NB4 (cell line): Measurements from ENCODE around the gene PRDM15.

Experiments used
- DNase-seq: peaks from one replicate; pipeline ENCODE4 v3.0.0; 2010; ENCODE audit warnings: low read depth
- H3K4me3 ChIP-seq: one replicate; pipeline ENCODE4 v1.5.1; 2011; ENCODE audit warnings: mild to moderate bottlenecking, low read depth, low read length, moderate library complexity
- CTCF ChIP-seq: IDR thresholded peaks from one replicate; pipeline ENCODE4 v1.5.1; 2012; ENCODE audit warnings: low read depth, low read length
- MAX ChIP-seq: IDR thresholded peaks from 2 replicates; pipeline ENCODE4 v1.6.1; 2011; ENCODE audit warnings: low read depth, low read length
- MYC ChIP-seq: IDR thresholded peaks from 2 replicates; pipeline ENCODE4 v1.6.1; 2011; ENCODE audit warnings: low read depth, low read length
- POLR2A ChIP-seq: IDR thresholded peaks from 2 replicates; pipeline ENCODE4 v1.6.1; 2011; ENCODE audit warnings: mild to moderate bottlenecking; ENCODE audit not compliant: insufficient read length; ENCODE audit errors: extremely low read depth

Gene PRDM15

GRCh38 chr21:41823906-41824305 lies 55.2 kb downstream of the PRDM15 start:
- TF ChIP-seq CTCF, result no peak
- no peak for TF ChIP-seq MYC
- no peak for TF ChIP-seq MAX
- no peak for TF ChIP-seq POLR2A
- no peak overlapping the region for H3K4me3 ChIP-seq
- no peak for DNase-seq

GRCh38 chr21:41823166-41823565 lies 56.0 kb downstream of the PRDM15 start:
- TF ChIP-seq MAX (no peak), CTCF (no peak), MYC (no peak), POLR2A (no peak)
- no peak overlapping the region for H3K4me3 ChIP-seq
- no peak for DNase-seq

GRCh38 chr21:41821756-41822431 lies 57.2 kb downstream of the PRDM15 start:
- H3K4me3 ChIP-seq, result no peak overlapping the region
- no peak for TF ChIP-seq MYC
- no peak for TF ChIP-seq MAX
- TF ChIP-seq POLR2A, result no peak
- TF ChIP-seq CTCF, result no peak
- no peak for DNase-seq

DNA sequence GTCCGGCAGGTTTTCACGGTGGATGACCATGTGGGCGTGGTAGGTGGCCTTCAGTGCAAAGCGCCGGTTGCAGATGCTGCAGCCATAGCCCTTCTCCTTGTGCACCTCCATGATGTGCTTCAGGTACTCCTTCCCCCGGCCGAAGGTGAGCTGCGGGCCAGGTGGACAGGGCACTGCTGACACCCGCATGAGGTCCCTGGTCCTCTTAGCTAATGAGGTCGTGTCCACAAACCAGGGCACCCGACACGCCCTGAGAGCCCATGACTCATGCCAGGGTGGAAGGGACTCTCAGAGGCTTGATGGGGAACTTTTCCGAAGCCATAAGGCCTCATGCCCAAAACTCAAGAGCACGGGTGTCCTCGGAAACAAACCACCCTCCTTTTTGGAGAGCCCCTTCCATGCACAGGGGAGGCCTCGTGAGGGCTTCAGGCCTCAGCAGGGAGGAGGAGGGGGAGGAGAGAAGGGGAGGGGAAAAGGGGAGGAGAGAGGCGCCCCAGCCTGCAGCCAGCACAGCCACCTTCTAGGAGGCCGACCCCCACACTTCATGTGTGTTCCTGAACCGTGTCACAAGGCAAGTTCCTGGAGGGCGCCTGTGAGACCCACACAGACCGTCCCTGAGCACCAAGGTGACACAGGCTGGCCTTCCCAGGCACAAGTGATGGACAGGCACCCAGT lies 57.9 kb downstream of the PRDM15 start:
- no peak for TF ChIP-seq MYC
- TF ChIP-seq POLR2A, result no peak
- no peak for TF ChIP-seq MAX
- no peak for TF ChIP-seq CTCF
- H3K4me3 ChIP-seq, result no peak overlapping the region
- no peak for DNase-seq

DNA sequence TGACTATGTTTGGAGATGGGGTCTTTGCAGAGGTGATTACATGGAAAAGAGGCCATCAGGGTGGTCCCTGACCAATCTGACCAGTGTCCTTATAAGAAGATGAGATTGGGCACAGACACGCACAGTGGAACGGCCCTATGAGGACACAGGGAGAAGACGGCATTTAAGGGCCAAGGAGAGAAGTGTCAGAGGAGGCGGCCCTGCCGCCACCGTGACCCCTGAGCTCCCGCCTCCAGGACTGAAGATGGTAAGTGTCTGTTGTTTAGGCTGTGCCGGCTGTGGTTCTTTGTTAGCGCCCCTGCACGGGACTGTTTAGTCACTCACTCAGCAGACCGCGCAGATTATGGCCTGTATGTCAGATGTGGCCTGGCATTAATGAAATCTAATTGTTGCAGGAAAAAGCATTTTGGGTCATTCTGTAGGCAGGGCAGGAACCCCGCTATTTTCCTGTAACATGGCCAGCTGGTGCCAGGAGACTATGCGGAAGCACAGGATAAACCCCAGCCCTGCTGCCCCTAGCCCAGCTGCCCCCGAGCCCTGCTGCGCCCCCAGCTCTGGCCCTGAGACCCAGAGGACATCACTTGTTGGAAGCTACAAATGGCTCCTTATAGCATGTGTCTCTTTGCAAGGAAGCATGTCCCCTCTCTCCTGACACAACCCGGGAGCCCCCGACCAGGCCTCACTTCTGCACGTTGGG lies 58.6 kb downstream of the PRDM15 start:
- no peak for TF ChIP-seq MAX
- TF ChIP-seq POLR2A, result no peak
- TF ChIP-seq CTCF, result no peak
- no peak for TF ChIP-seq MYC
- H3K4me3 ChIP-seq, result no peak overlapping the region
- DNase-seq, result no peak
